GM18499 (cell line): Measurements from ENCODE around the gene TUBB2A.
"Not testable (repeated sequence)": the region's sequence is repeated elsewhere in the genome, so short reads cannot be mapped to it uniquely, and the experiment has no call there.

Source experiments
- ATAC-seq: cut with Tn5 transposase; IDR thresholded peaks from one replicate; pipeline ENCODE4 v1.9.1; 2021; ENCODE audit warnings: moderate number of reproducible peaks; ENCODE audit not compliant: insufficient read depth, unreplicated experiment

TUBB2A gene

DNA sequence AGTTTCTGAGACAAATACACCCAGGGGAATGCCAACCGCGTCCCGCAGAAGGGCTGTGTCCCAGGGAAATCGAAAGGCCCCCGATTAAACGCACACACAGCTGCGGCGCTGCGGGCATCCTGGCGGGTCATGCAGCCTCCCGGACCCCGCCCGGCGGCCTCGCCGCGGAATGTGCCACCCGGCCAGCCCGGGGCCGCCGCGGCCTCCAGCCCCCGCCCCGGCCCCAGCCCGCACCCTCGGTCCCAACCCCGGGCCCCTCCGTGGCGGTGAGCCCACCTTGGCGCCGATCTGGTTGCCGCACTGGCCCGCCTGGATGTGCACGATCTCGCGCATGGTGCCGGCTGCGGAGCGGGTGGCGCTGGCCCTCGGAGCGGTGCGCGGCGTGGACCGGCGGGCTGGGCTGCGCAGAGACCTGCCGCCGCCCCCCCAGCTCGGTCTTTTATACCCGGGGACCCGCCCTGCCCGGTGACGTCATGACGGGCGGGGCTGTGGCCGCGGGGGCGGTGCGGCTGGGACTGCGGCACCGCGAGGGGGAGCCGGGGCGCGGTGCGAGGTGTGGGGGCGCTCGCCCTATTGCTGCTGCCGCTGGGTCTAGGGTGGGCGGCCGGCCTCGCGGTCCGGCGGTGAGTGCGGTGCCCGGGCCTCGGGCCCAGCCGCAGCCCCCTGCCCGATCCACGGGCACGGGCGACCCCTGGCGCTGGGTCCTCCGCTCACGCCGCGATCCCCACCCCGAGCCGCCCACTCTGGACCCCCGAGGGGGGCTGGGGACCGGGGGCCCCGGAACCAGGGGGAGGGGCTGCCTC is at the start of gene TUBB2A:
Gene TUBB2A (minus strand): TSS at position 414 of the 803 bp plus-strand sequence. CDS start 81 bp downstream, at position 333.
- ATAC-seq, result no peak

- ATAC-seq, result no peak
Measured at GRCh38 chr6:3206339-3207015, 49.1 kb upstream of the TUBB2A start.

DNA sequence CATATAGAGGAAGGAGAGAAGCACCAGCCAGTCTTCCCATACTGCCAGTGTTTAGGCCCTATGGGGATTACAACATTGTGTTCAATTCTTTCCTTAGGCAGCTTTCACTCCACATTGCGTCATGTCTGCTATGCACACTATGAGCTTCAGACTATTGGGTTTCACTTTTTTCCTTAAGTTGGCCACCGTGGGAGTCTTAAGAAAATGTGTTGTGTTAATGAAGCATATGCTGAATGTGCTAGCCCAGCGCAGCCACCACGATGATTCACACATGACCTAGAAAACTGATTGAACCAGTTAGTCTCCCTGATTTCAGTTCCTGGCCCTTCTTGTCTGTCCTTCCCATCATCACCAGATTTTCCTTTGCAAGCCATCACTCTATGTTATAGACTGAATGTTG is 48.6 kb upstream of the TUBB2A start:
- ATAC-seq, result no peak

GRCh38 chr6:3204921-3205320 is 47.6 kb upstream of the TUBB2A start:
- no peak for ATAC-seq

DNA sequence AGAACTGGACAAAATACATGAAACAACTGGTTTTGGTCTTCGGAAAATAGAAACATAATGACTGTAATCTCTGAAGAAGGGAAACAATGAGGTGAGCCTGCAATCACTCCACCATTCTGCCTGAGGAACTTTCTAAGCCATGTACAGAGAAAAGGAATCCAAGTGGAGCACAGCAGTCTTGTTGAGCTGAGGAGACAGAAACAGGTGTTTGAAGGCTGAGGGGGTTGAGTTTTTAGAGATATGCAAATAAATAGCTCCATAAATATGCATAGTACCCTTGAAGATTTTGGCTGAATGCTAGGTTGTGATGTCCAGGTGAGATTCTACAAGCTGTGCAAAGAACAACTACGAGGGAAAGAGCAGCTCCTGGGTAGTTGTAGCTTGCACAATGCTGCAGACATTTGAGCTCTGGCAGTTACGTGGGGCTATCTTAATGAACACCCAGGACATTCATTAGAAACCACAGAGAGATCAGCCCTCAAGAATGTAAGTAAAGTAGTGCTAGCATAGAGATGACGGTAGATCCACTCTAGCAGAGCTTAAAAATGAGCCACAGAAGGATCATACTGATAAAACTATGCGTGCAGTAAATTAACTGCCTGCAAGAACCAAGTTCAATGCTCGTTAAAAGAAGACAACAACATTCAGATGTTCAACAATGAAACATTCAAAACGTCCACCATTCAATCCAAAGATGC is 45.8 kb upstream of the TUBB2A start:
- ATAC-seq, result no peak

GRCh38 chr6:3201388-3201787 is 44.0 kb upstream of the TUBB2A start:
- no peak for ATAC-seq

DNA sequence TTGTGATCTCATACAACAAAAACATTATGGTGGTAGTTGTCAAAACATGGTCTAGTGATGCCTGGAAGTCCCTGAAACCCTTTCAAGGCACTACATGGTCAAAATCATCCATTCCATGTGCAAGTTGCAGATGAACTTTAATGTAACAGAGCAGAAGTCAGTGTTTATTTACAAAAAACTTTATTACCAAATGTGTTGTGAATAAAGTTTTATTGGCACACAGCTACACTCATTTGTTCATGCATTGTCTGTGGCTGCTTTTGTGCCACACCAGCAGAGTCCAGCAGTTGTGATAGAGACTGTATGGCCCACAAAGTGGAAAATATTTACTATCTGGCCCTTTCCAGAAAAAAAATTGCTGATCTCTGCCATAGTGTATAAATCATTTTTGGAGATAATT is 43.3 kb upstream of the TUBB2A start:
- ATAC-seq, result no peak

GRCh38 chr6:3199382-3199781 is 42.0 kb upstream of the TUBB2A start:
- ATAC-seq, result no peak

DNA sequence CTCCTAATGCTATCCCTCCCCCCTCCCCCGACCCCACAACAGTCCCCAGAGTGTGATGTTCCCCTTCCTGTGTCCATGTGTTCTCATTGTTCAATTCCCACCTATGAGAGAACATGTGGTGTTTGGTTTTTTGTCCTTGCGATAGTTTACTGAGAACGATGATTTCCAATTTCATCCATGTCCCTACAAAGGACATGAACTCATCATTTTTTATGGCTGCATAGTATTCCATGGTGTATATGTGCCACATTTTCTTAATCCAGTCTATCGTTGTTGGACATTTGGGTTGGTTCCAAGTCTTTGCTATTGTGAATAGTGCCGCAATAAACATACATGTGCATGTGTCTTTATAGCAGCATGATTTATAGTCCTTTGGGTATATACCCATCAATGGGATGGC is 40.4 kb upstream of the TUBB2A start:
- ATAC-seq, result not testable (repeated sequence)

- no peak for ATAC-seq
Measured at GRCh38 chr6:3196770-3197169, 39.4 kb upstream of the TUBB2A start.

- no peak for ATAC-seq
Measured at GRCh38 chr6:3195695-3196497, 38.6 kb upstream of the TUBB2A start.

GRCh38 chr6:3195420-3195694 is 38.0 kb upstream of the TUBB2A start:
- ATAC-seq, result no peak

DNA sequence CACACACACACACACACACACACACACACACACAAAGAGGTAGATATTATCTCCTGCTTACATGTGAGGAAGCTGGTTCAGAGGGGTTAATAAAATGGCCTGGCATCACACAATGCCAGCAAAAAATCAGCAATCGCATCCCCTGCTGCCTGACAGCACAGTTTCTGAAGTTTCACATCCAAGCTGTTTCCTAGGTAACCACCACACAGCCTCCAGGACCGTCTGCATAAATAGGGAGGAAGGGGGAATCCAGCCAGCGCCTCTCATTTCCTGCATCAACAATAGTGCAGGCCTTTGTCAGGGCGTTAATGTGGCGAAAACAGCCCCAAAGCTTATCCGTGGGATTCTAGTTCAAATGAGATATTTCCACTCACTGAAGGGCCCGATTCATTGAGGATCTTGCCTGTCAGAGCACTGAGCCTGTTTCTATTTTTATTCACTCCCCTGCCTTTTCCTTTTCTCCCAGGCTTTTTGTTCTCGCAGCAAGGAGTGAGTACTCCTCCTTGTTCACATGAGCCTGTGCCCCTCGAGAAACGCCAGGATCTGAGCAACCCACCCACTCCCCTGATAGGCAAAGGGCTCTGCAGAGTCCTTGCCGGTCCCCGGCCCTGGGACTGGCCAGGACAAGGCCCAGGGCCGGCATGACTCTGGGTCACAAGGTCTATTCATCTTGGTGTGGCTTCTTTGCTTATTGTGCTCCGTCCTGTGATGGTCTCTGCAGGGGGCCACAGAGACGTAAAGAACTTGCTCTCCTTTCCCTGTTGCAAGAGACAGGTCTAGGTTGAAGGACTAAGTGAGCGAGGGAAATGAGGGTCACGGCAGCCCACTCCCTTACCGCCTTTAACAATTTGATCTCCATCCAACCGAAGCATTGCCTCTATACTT is 37.4 kb upstream of the TUBB2A start:
- ATAC-seq, result no peak

DNA sequence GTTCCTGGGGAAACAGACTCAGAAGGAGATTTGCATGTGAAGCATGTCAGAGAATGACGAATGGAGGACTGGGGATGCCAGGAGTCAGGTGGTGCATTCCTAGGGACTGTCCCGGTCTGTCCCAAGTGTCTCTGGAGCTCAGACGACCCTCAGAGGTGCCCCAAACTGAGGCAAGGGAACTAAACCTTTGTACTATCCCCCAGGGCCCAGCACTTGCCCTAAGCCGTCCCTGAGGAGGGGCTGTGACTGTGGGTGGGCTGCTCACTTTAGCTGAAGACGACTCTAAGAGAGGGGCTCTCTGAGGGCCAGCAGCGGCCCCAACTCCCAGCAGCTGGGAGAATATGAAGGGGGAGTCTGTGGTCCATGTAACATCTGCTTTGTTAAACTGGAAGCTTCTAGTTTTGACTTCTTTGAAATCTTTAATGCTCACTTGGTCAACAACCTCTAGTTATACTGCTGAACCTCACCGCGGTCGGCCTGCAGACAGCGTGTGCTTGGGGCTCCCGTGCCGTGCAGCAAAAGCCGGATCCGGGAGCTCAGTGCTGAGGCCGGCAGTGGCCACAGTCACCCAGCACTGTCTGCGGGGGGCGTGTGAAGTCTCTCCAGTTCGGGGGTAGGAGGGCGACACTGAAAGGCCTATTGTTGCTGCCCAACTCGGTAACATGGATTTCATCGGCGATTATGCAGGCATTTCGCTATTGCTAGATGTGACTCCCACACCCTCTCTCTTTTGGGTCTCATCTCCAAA is 35.9 kb upstream of the TUBB2A start:
- ATAC-seq, result no peak

GRCh38 chr6:3190779-3191178 is 33.4 kb upstream of the TUBB2A start:
- no peak for ATAC-seq

DNA sequence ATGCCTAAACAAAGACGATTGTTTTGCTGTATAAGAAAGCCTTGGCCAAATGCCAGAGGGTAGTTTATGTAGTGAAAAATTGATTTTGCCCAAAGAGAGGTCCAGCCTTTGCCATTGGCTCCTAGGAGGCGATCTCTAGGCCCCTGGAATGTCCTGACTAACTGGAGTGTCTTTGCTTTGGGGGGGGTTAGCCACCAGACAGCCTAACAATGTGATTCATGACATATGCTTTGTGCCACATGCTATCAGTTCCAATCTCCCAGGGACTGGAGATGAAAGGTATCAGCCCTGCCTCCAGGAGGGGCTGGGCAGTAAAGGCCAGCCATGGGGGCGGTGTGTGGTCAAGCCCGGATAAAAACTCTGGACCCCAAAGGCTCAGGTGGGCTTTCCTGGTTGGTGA is 32.7 kb upstream of the TUBB2A start:
- no peak for ATAC-seq

GRCh38 chr6:3189192-3189591 is 31.8 kb upstream of the TUBB2A start:
- ATAC-seq, result not testable (repeated sequence)

DNA sequence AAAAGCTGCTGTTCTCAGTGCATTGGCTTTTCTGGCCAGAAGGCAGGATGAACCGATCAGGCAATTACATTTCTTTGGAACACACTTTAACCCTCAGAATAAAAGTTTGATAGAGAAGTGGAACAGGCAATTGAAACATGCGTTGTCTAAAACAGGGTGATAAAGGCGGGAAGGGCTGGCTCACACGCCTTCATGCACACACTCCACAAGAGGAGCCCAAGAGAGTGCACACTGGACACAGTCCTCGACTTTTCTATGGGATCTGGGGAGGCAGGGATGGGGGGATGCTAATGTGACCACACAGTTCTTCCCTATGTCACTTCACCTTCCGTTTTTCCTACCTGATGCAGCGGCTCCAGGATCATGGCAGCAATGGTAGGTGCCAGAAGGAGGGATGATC is 30.9 kb upstream of the TUBB2A start:
- no peak for ATAC-seq

GRCh38 chr6:3186974-3187382 is 29.6 kb upstream of the TUBB2A start:
- no peak for ATAC-seq
